HG02571 (cell line): ENCODE results near the gene RIT2.

Source experiments
- ATAC-seq: cut with Tn5 transposase; IDR thresholded peaks from one replicate; pipeline ENCODE4 v1.9.1; 2021; ENCODE audit warnings: mild to moderate bottlenecking, moderate library complexity; ENCODE audit not compliant: unreplicated experiment

The RIT2 gene

GRCh38 chr18:43115076-43115921, at the start of gene RIT2:
TSS of gene RIT2 (minus strand) at chr18:43115685.
- ATAC-seq, result no peak

- no peak for ATAC-seq
These were observed 46.0 kb upstream of the RIT2 start for GRCh38 chr18:43161528-43161927.

GRCh38 chr18:43160509-43160908, 45.0 kb upstream of the RIT2 start:
- no peak for ATAC-seq

GRCh38 chr18:43159926-43160325, 44.4 kb upstream of the RIT2 start:
- no peak for ATAC-seq

GRCh38 chr18:43159086-43159770, 43.7 kb upstream of the RIT2 start:
- no peak for ATAC-seq

GRCh38 chr18:43158381-43158780, 42.9 kb upstream of the RIT2 start:
- ATAC-seq, result no peak

GRCh38 chr18:43155842-43156241, 40.4 kb upstream of the RIT2 start:
- ATAC-seq, result no peak

GRCh38 chr18:43148231-43148630, 32.7 kb upstream of the RIT2 start:
- ATAC-seq, result no peak

- no peak for ATAC-seq
These were observed 25.7 kb upstream of the RIT2 start for GRCh38 chr18:43141208-43141607.

- no peak for ATAC-seq
These were observed 23.9 kb upstream of the RIT2 start for GRCh38 chr18:43139288-43139946.

GRCh38 chr18:43134876-43135275, 19.4 kb upstream of the RIT2 start:
- no peak for ATAC-seq

GRCh38 chr18:43130716-43131260, 15.3 kb upstream of the RIT2 start:
- no peak for ATAC-seq

GRCh38 chr18:43129946-43130524, 14.6 kb upstream of the RIT2 start:
- ATAC-seq, result no peak

- ATAC-seq, result no peak
These were observed 10.0 kb upstream of the RIT2 start for GRCh38 chr18:43125471-43125870.

GRCh38 chr18:43122955-43123354, 7.5 kb upstream of the RIT2 start:
- ATAC-seq, result no peak

GRCh38 chr18:43116699-43117294, 1.3 kb upstream of the RIT2 start:
- ATAC-seq, result no peak

GRCh38 chr18:43113220-43113895, 2.1 kb downstream of the RIT2 start:
- ATAC-seq, result no peak

- no peak for ATAC-seq
These were observed 6.6 kb downstream of the RIT2 start for GRCh38 chr18:43108882-43109281.

GRCh38 chr18:43108469-43108868, 7.0 kb downstream of the RIT2 start:
- no peak for ATAC-seq

- no peak for ATAC-seq
These were observed 21.8 kb downstream of the RIT2 start for GRCh38 chr18:43093646-43094045.
